Measurements from ENCODE around the gene CHAF1A.

Gene CHAF1A

GRCh38 chr19:4409123-4409933 is 6.9 kb downstream of the CHAF1A start:
- no peak for DNase-seq (ENCODE audit: low spot score)

GRCh38 chr19:4413588-4413987 is 11.1 kb downstream of the CHAF1A start:
- no peak for DNase-seq (ENCODE audit: low spot score)

GRCh38 chr19:4414144-4414799 is 11.8 kb downstream of the CHAF1A start:
- DNase-seq (ENCODE audit: low spot score): peak; percentile 16

GRCh38 chr19:4414800-4415321 is 12.4 kb downstream of the CHAF1A start:
- DNase-seq (ENCODE audit: low spot score): no peak

GRCh38 chr19:4415352-4415751 is 12.9 kb downstream of the CHAF1A start:
- no peak for DNase-seq (ENCODE audit: low spot score)

- no peak for DNase-seq (ENCODE audit: low spot score)
Observed at GRCh38 chr19:4416268-4416667, 13.8 kb downstream of the CHAF1A start.

GRCh38 chr19:4423416-4424126 is 21.1 kb downstream of the CHAF1A start:
- no peak for DNase-seq (ENCODE audit: low spot score)

GRCh38 chr19:4425537-4425936 is 23.1 kb downstream of the CHAF1A start:
- no peak for DNase-seq (ENCODE audit: low spot score)

GRCh38 chr19:4428326-4428975 is 26.0 kb downstream of the CHAF1A start:
- no peak for DNase-seq (ENCODE audit: low spot score)

- DNase-seq (ENCODE audit: low spot score): no peak
Observed at GRCh38 chr19:4429256-4429655, 26.8 kb downstream of the CHAF1A start.

GRCh38 chr19:4429771-4430171 is 27.3 kb downstream of the CHAF1A start:
- no peak for DNase-seq (ENCODE audit: low spot score)

GRCh38 chr19:4430760-4431159 is 28.3 kb downstream of the CHAF1A start:
- no peak for DNase-seq (ENCODE audit: low spot score)

GRCh38 chr19:4431296-4431695 is 28.9 kb downstream of the CHAF1A start:
- DNase-seq (ENCODE audit: low spot score): no peak

- no peak for DNase-seq (ENCODE audit: low spot score)
Observed at GRCh38 chr19:4431808-4432674, 29.6 kb downstream of the CHAF1A start.

GRCh38 chr19:4432918-4433506 is 30.6 kb downstream of the CHAF1A start:
- DNase-seq (ENCODE audit: low spot score): no peak

- DNase-seq (ENCODE audit: low spot score): no peak
Observed at GRCh38 chr19:4434391-4434790, 32.0 kb downstream of the CHAF1A start.

GRCh38 chr19:4436231-4436630 is 33.8 kb downstream of the CHAF1A start:
- no peak for DNase-seq (ENCODE audit: low spot score)

- no peak for DNase-seq (ENCODE audit: low spot score)
Observed at GRCh38 chr19:4437103-4437502, 34.7 kb downstream of the CHAF1A start.

GRCh38 chr19:4439243-4439642 is 36.8 kb downstream of the CHAF1A start:
- DNase-seq (ENCODE audit: low spot score): no peak

- DNase-seq (ENCODE audit: low spot score): no peak
Observed at GRCh38 chr19:4441994-4442818, 39.8 kb downstream of the CHAF1A start.

Measured in kidney tubule cell (primary cell).